ENCODE data around the gene CNR2. TPM values are rescaled to one million over a fixed set of nuclear protein-coding genes. Genes with fewer than 3 reads are reported as not detected.

CNR2 gene
- polyA plus RNA-seq, 1 of the 3 experiments (the other 2 are of a cell fraction) = not detected

- H3K4me3 ChIP-seq (ENCODE audit: low read depth in 2 of 2, low read length in 1 of 2) = no peak overlapping the region
- POLR2A ChIA-PET = interaction anchor here (1.1 kb wide), 1 partner anchor 33 kb away, joined by 3 read pairs; no protein-coding TSS in a partner anchor
These were observed 17.8 kb upstream of the CNR2 start for GRCh38 chr1:23930861-23931490.

GRCh38 chr1:23930270-23930669 is 17.1 kb upstream of the CNR2 start:
- ChIA-PET CTCF (interaction anchor here (0.8 kb wide), 1 partner anchor 14 kb away, joined by 4 read pairs; no protein-coding TSS in a partner anchor), POLR2A (no interaction called here)
- Histone ChIP-seq H3K27ac (ENCODE audit: low read depth in 2 of 2, low read length in 1 of 2) (no peak overlapping the region), H3K9me3 (no peaks in the 10 kb centered on the region), H3K36me3 (replicated peaks in 1 of 2; ENCODE audit: control insufficient read depth in 1 of 2, insufficient read depth in 2 of 2, low read length in 1 of 2) (no peaks in the 10 kb centered on the region), H3K4me2 (no peak overlapping the region), H2AFZ (ENCODE audit: low read depth) (no peak overlapping the region), H3K79me2 (ENCODE audit: insufficient read depth) (no peaks in the 10 kb centered on the region), H3F3A (replicated peaks; ENCODE audit: insufficient read depth) (no peaks in the 10 kb centered on the region), H3K9ac (no peak overlapping the region), H3K27me3 (ENCODE audit: insufficient read depth) (no peaks in the 10 kb centered on the region), H3K4me3 (ENCODE audit: low read depth in 2 of 2, low read length in 1 of 2) (no peak overlapping the region), H4K20me1 (ENCODE audit: insufficient read depth) (no peaks in the 10 kb centered on the region), H3K4me1 (ENCODE audit: control insufficient read depth in 1 of 2, insufficient read depth in 2 of 2, low read depth in 1 of 2, low read length in 1 of 2) (peaks cover 0 to 8% of the 10 kb centered on the region in 2 experiments; a peak in 1 of 4 replicates), H3K9me2 (no peaks in the 10 kb centered on the region)
- 96% methylated on average over 5 of the region's 5 CpGs for WGBS (ENCODE audit: low lambda C conversion rate)
- no peak for DNase-seq
- TF ChIP-seq NFIC (IDR thresholded peaks at IDR 0.05; ENCODE audit: borderline replicate concordance) (no peak), SIN3A (IDR thresholded peaks at IDR 0.05; ENCODE audit: borderline replicate concordance, low read depth, low read length) (no peak), SMC3 (IDR thresholded peaks at IDR 0.05; ENCODE audit: low read depth, low read length) (no peak), RCOR1 (IDR thresholded peaks at IDR 0.05; ENCODE audit: low read length) (no peak)
- TF ChIP-seq, protein P1, sequence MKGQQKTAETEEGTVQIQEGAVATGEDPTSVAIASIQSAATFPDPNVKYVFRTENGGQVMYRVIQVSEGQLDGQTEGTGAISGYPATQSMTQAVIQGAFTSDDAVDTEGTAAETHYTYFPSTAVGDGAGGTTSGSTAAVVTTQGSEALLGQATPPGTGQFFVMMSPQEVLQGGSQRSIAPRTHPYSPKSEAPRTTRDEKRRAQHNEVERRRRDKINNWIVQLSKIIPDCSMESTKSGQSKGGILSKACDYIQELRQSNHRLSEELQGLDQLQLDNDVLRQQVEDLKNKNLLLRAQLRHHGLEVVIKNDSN (IDR thresholded peaks at IDR 0.05; ENCODE audit: borderline replicate concordance, low read depth) = no peak

More at GRCh38 chr1:23930861-23931490, 17.8 kb upstream of the CNR2 start:
- WGBS (ENCODE audit: low lambda C conversion rate) = 51% methylated on average over 11 of the region's 11 CpGs
- Histone ChIP-seq H3K9ac (no peak overlapping the region), H3K9me3 (no peaks in the 10 kb centered on the region), H3K9me2 (no peaks in the 10 kb centered on the region), H3K79me2 (ENCODE audit: insufficient read depth) (no peaks in the 10 kb centered on the region), H4K20me1 (ENCODE audit: insufficient read depth) (no peaks in the 10 kb centered on the region), H3K27ac (ENCODE audit: low read depth in 2 of 2, low read length in 1 of 2) (no peak overlapping the region; a peak in 2 of 4 replicates), H3K4me1 (ENCODE audit: control insufficient read depth in 1 of 2, insufficient read depth in 2 of 2, low read depth in 1 of 2, low read length in 1 of 2) (peaks cover 0 to 8% of the 10 kb centered on the region in 2 experiments; a peak in 1 of 4 replicates), H3F3A (replicated peaks; ENCODE audit: insufficient read depth) (no peaks in the 10 kb centered on the region), H3K4me2 (no peak overlapping the region), H2AFZ (ENCODE audit: low read depth) (peak overlapping the region; percentile 81), H3K36me3 (replicated peaks in 1 of 2; ENCODE audit: control insufficient read depth in 1 of 2, insufficient read depth in 2 of 2, low read length in 1 of 2) (no peaks in the 10 kb centered on the region), H3K27me3 (ENCODE audit: insufficient read depth) (no peaks in the 10 kb centered on the region)
- CTCF ChIA-PET = interaction anchor here (0.8 to 0.9 kb wide), 2 partner anchors 14 to 122 kb away, joined by 3 to 4 read pairs; no protein-coding TSS in a partner anchor
- TF ChIP-seq ELF1 (IDR thresholded peaks at IDR 0.05) (no peak), YY1 (IDR thresholded peaks at IDR 0.05; ENCODE audit: low read depth) (no peak), FOXM1 (IDR thresholded peaks at IDR 0.05; ENCODE audit: low read depth) (no peak)
- no peak for DNase-seq

- Histone ChIP-seq H2AFZ (ENCODE audit: low read depth) (no peak overlapping the region), H4K20me1 (ENCODE audit: insufficient read depth) (no peaks in the 10 kb centered on the region), H3F3A (replicated peaks; ENCODE audit: insufficient read depth) (no peaks in the 10 kb centered on the region), H3K27ac (ENCODE audit: low read depth in 2 of 2, low read length in 1 of 2) (no peak overlapping the region), H3K36me3 (replicated peaks in 1 of 2; ENCODE audit: control insufficient read depth in 1 of 2, insufficient read depth in 2 of 2, low read length in 1 of 2) (no peaks in the 10 kb centered on the region), H3K79me2 (ENCODE audit: insufficient read depth) (no peaks in the 10 kb centered on the region), H3K9ac (no peak overlapping the region), H3K4me3 (ENCODE audit: low read depth in 2 of 2, low read length in 1 of 2) (no peak overlapping the region), H3K9me2 (no peaks in the 10 kb centered on the region), H3K27me3 (ENCODE audit: insufficient read depth) (no peaks in the 10 kb centered on the region), H3K4me2 (no peak overlapping the region), H3K4me1 (ENCODE audit: control insufficient read depth in 1 of 2, insufficient read depth in 2 of 2, low read depth in 1 of 2, low read length in 1 of 2) (peaks cover 0 to 8% of the 10 kb centered on the region in 2 experiments; a peak in 1 of 4 replicates), H3K9me3 (no peaks in the 10 kb centered on the region)
- TF ChIP-seq MXI1 (IDR thresholded peaks at IDR 0.05; ENCODE audit: low read depth, low read length) (no peak), IRF3 (IDR thresholded peaks at IDR 0.05; ENCODE audit: low read depth, low read length) (no peak), FOXJ3 (CRISPR knock-in tag; IDR thresholded peaks at IDR 0.05) (no peak), TAF1 (IDR thresholded peaks at IDR 0.05; ENCODE audit: borderline replicate concordance, low read depth, low read length) (no peak)
- WGBS (ENCODE audit: low lambda C conversion rate) = 75% methylated on average over 4 of the region's 4 CpGs
- DNase-seq = no peak
- ChIA-PET CTCF (interaction anchor here (1.0 to 1.5 kb wide), 2 partner anchors 12 to 61 kb away, joined by 3 to 7 read pairs; partner anchors contain the start of gene FUCA1), POLR2A (no interaction called here)
These were observed 15.6 kb upstream of the CNR2 start for GRCh38 chr1:23928789-23929188.
